ENCODE results near the gene MARS1. TPM values are rescaled to one million over a fixed set of nuclear protein-coding genes. Genes with fewer than 3 reads are reported as not detected.
A peak's percentile ranks its signal among the peaks of the same experiment; 100 is the strongest.
"Not testable (repeated sequence)": the region's sequence is repeated elsewhere in the genome, so short reads cannot be mapped to it uniquely, and the experiment has no call there.

The MARS1 gene
- polyA plus RNA-seq, 4 donors = 57.0 to 93.4 (median 62.6) TPM

DNA sequence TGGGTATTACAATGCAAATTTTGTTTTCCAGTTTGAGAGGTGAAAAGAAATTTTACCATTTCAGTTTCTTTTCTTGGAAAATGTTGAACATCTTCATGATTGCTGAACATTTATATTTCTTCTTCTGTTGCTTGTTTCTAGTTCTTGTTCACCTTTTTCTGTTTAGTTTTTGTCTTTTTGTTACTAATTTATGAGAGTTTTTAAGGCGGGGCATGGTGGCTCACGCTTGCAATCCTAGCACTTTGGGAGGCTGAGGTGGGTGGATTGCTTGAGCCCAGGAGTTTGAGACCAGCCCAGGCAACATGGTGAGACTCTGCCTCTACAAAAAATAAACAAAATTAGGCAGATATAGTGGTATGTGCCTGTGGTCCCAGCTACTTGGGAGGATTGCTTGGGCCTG is 72.6 kb downstream of the MARS1 start:
- FAIRE-seq (no peak), DNase-seq (no peak)
- Histone ChIP-seq H3K27ac (ENCODE audit: low read depth in 1 of 3, low read length in 2 of 3) (no peak overlapping the region), H3K9me3 (ENCODE audit: control insufficient read depth in 2 of 2, insufficient read depth in 1 of 2, low read depth in 1 of 2, low read length in 1 of 2) (no peaks in the 10 kb centered on the region), H3K4me3 (ENCODE audit: low read depth in 1 of 3, low read length in 3 of 3) (no peak overlapping the region), H3K4me1 (ENCODE audit: control insufficient read depth in 3 of 3, insufficient read depth in 2 of 3, low read depth in 1 of 3, low read length in 2 of 3) (no peaks in the 10 kb centered on the region), H3K27me3 (ENCODE audit: control insufficient read depth in 3 of 3, insufficient read depth in 3 of 3, low read length in 3 of 3) (peaks cover 0 to 17% (median 0%) of the 10 kb centered on the region in 3 donors), H3K36me3 (ENCODE audit: control insufficient read depth in 3 of 3, insufficient read depth in 2 of 3, low read depth in 1 of 3, low read length in 3 of 3) (no peaks in the 10 kb centered on the region)
- WGBS, 3 donors = 84 to 87% (median 86%) methylated on average over 2 of the region's 2 CpGs

DNA sequence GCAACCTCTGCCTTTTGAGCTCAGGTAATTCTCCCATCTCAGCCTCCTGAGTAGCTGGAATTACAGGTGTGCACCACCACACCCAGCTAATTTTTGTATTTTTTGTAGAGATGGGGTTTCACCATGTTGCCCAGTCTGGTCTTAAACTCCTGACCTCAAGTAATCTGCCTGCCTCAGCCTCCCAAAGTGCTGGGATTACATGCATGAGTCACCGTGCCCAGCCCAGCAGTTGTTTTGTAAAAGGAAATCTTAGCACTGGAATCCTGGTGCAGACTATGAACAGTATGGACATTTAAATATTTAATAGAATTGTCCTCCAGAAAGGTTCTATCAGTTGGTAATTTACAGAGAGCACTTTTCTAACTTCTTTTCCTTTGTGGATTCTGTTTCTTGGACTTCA is 73.2 kb downstream of the MARS1 start:
- not testable (repeated sequence) for FAIRE-seq; H3K36me3 ChIP-seq (ENCODE audit: control insufficient read depth in 3 of 3, insufficient read depth in 2 of 3, low read depth in 1 of 3, low read length in 3 of 3); H3K4me3 ChIP-seq (ENCODE audit: low read depth in 1 of 3, low read length in 3 of 3); H3K9me3 ChIP-seq (ENCODE audit: control insufficient read depth in 2 of 2, insufficient read depth in 1 of 2, low read depth in 1 of 2, low read length in 1 of 2); H3K27ac ChIP-seq (ENCODE audit: low read depth in 1 of 3, low read length in 2 of 3); H3K4me1 ChIP-seq (ENCODE audit: control insufficient read depth in 3 of 3, insufficient read depth in 2 of 3, low read depth in 1 of 3, low read length in 2 of 3)
- peaks cover 0 to 17% (median 0%) of the 10 kb centered on the region in 3 donors for H3K27me3 ChIP-seq (ENCODE audit: control insufficient read depth in 3 of 3, insufficient read depth in 3 of 3, low read length in 3 of 3)
- WGBS, 3 donors = 26 to 56% (median 29%) methylated on average over 1 of the region's 1 CpG
- DNase-seq = peak in 1 of 2 donors; percentile 17

DNA sequence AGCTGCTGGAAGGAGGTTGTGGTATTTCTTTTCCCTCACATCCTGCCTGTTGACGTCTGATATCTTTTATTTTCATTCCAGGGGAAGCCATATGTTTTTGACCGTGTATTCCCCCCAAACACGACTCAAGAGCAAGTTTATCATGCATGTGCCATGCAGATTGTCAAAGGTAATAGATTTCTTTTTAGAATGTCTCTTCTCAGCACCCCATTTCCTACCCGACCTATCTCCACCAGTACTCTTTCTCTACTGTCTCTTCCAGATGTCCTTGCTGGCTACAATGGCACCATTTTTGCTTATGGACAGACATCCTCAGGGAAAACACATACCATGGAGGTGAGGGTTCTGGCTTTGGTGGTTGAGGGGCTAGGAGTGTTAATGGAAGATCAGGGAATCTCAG is 75.5 kb downstream of the MARS1 start:
- Histone ChIP-seq H3K27me3 (ENCODE audit: control insufficient read depth in 3 of 3, insufficient read depth in 3 of 3, low read length in 3 of 3) (peaks cover 0 to 17% (median 0%) of the 10 kb centered on the region in 3 donors), H3K4me1 (ENCODE audit: control insufficient read depth in 3 of 3, insufficient read depth in 2 of 3, low read depth in 1 of 3, low read length in 2 of 3) (no peaks in the 10 kb centered on the region), H3K27ac (ENCODE audit: low read depth in 1 of 3, low read length in 2 of 3) (no peak overlapping the region), H3K36me3 (ENCODE audit: control insufficient read depth in 3 of 3, insufficient read depth in 2 of 3, low read depth in 1 of 3, low read length in 3 of 3) (no peaks in the 10 kb centered on the region), H3K9me3 (ENCODE audit: control insufficient read depth in 2 of 2, insufficient read depth in 1 of 2, low read depth in 1 of 2, low read length in 1 of 2) (no peaks in the 10 kb centered on the region), H3K4me3 (ENCODE audit: low read depth in 1 of 3, low read length in 3 of 3) (no peak overlapping the region)
- WGBS, 3 donors = 45 to 60% (median 60%) methylated on average over 4 of the region's 4 CpGs
- no peak for FAIRE-seq
- no peak for DNase-seq

DNA sequence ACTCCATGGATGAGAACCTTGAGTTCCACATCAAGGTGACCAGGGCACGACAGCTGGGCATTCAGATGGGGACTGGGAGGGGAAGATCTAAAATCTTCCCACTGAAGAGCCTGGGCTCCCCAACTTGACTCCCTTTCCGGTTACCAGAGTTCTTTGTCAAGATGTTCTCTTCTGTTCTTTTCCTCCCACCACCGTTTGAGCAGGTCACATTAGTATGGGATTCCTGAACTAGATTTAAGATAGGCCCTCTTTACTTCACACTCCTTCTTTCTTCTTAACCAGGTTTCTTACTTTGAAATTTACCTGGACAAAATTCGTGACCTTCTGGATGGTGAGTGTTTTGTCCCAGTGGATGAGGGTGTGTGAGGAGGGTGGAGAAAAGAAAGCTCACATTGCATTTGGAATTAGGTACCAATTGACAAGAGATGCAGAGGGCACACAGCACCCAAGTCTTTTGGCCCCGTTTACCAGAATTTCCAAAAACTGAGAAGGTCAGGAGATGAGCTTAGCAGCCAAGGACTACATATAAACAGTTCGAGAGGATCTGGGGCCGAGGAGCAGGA is 76.4 kb downstream of the MARS1 start:
- WGBS, 3 donors = 81 to 84% (median 83%) methylated on average over 7 of the region's 7 CpGs
- Histone ChIP-seq H3K4me1 (ENCODE audit: control insufficient read depth in 3 of 3, insufficient read depth in 2 of 3, low read depth in 1 of 3, low read length in 2 of 3) (no peaks in the 10 kb centered on the region), H3K9me3 (ENCODE audit: control insufficient read depth in 2 of 2, insufficient read depth in 1 of 2, low read depth in 1 of 2, low read length in 1 of 2) (no peaks in the 10 kb centered on the region), H3K27ac (ENCODE audit: low read depth in 1 of 3, low read length in 2 of 3) (no peak overlapping the region), H3K36me3 (ENCODE audit: control insufficient read depth in 3 of 3, insufficient read depth in 2 of 3, low read depth in 1 of 3, low read length in 3 of 3) (no peaks in the 10 kb centered on the region), H3K27me3 (ENCODE audit: control insufficient read depth in 3 of 3, insufficient read depth in 3 of 3, low read length in 3 of 3) (peaks cover 0 to 17% (median 0%) of the 10 kb centered on the region in 3 donors), H3K4me3 (ENCODE audit: low read depth in 1 of 3, low read length in 3 of 3) (no peak overlapping the region)
- no peak for DNase-seq
- FAIRE-seq = no peak

Other genes starting within 250 kb of the MARS1 start
- 1 to 10 TPM; 1.1 to 3.8 (median 3.4) TPM for gene STAC3, start 236.9 kb upstream of the MARS1 start, polyA plus RNA-seq
- 10 to 100 TPM; 14.5 to 62.4 (median 18.7) TPM for gene R3HDM2, start 57.0 kb upstream of the MARS1 start, polyA plus RNA-seq
- gene INHBC, start 53.3 kb upstream of the MARS1 start, polyA plus RNA-seq = under 1 TPM in 2 of 4 donors, not detected in 2; 0.03 to 0.49 TPM
- 1 to 10 TPM in 1 of 4 donors, under 1 TPM in 1, not detected in 2; 0.21 to 1.4 TPM for gene INHBE, start 32.8 kb upstream of the MARS1 start, polyA plus RNA-seq
- 1 to 10 TPM in 3 of 4 donors, not detected in 1; 1.5 to 5.5 (median 1.9) TPM for gene GLI1, start 28.3 kb upstream of the MARS1 start, polyA plus RNA-seq
- 10 to 100 TPM in 1 of 4 donors, 1 to 10 TPM in 3; 4.2 to 39.2 (median 9.1) TPM for gene ARHGAP9, start 8.2 kb upstream of the MARS1 start, polyA plus RNA-seq
- gene DDIT3, start 32.4 kb downstream of the MARS1 start, polyA plus RNA-seq = 100 to 1,000 TPM in 1 of 4 donors, 10 to 100 TPM in 3; 41.1 to 105 (median 46.9) TPM
- 10 to 100 TPM; 20.5 to 72.0 (median 36.5) TPM for gene MBD6, start 34.8 kb downstream of the MARS1 start, polyA plus RNA-seq
- gene DCTN2, start 59.1 kb downstream of the MARS1 start, polyA plus RNA-seq = 100 to 1,000 TPM; 112 to 224 (median 145) TPM
- gene KIF5A, start 62.0 kb downstream of the MARS1 start, polyA plus RNA-seq = 1 to 10 TPM in 1 of 4 donors, under 1 TPM in 2, not detected in 1; 0.27 to 8.4 (median 0.83) TPM
- gene PIP4K2C, start 103.1 kb downstream of the MARS1 start, polyA plus RNA-seq = 10 to 100 TPM; 16.1 to 26.4 (median 17.8) TPM
- gene DTX3, start 116.8 kb downstream of the MARS1 start, polyA plus RNA-seq = 10 to 100 TPM in 1 of 4 donors, 1 to 10 TPM in 2, not detected in 1; 5.4 to 12.5 (median 9.9) TPM
- gene ARHGEF25, start 123.4 kb downstream of the MARS1 start, polyA plus RNA-seq = 10 to 100 TPM in 1 of 4 donors, 1 to 10 TPM in 2, not detected in 1; 4.6 to 11.8 (median 6.0) TPM
- gene B4GALNT1, start 145.1 kb downstream of the MARS1 start, polyA plus RNA-seq = 1 to 10 TPM in 1 of 4 donors, under 1 TPM in 2, not detected in 1; 0.27 to 2.1 (median 0.95) TPM
- 100 to 1,000 TPM; 148 to 307 (median 200) TPM for gene OS9, start 206.1 kb downstream of the MARS1 start, polyA plus RNA-seq